Activated naive CD8-positive, alpha-beta T cell treated with anti-CD3 and anti-CD28 coated beads, Interleukin-2, amount 10 ng/mL, durations not matched to agents 7 days and 5 days (primary cell): Measurements from ENCODE around the gene OR52D1. TPM values are rescaled to one million over a fixed set of nuclear protein-coding genes. Genes with fewer than 3 reads are reported as not detected.

ENCODE experiments used
- ATAC-seq: fragments of 150-1000 bp; cut with Tn5 transposase; one replicate; pipeline ENCODE4 v1.10.0; 2021; ENCODE audit warnings: low read depth, moderate library complexity
- POLR2A ChIA-PET: fragments of 350-600 bp; sonication (Branson Sonifier 250); formaldehyde crosslinking; loops from one replicate; lab custom pipeline; 2021; ENCODE audit warnings: antibody characterized with exemption; lab: Charles Lee
- DNase-seq: peaks from one replicate; pipeline ENCODE4 v3.0.0; 2021
- H3K27ac Mint-ChIP-seq: one replicate; pipeline ENCODE4 v1.8.0; 2022; ENCODE audit warnings: mild to moderate bottlenecking, mixed read lengths
- H3K27me3 Mint-ChIP-seq: one replicate; pipeline ENCODE4 v1.8.0; 2022; ENCODE audit warnings: mild to moderate bottlenecking, moderate library complexity, mixed read lengths
- H3K36me3 Mint-ChIP-seq: one replicate; pipeline ENCODE4 v1.8.0; 2021; ENCODE audit warnings: mild to moderate bottlenecking, mixed read lengths
- H3K4me1 Mint-ChIP-seq: one replicate; pipeline ENCODE4 v1.8.0; 2021; ENCODE audit warnings: mixed read lengths
- H3K4me3 Mint-ChIP-seq: one replicate; pipeline ENCODE4 v1.8.0; 2022; ENCODE audit warnings: mild to moderate bottlenecking, moderate library complexity, mixed read lengths
- H3K9me3 Mint-ChIP-seq: one replicate; pipeline ENCODE4 v1.8.0; 2021; ENCODE audit warnings: mixed read lengths
- total RNA-seq, 2 experiments: library from RNA; stranded (reverse); gene quantifications; one replicate each; pipeline ENCODE4 v1.2.3, GENCODE V29; 2021

The OR52D1 gene
- total RNA-seq, 2 experiments from 2014 or later: not detected

DNA sequence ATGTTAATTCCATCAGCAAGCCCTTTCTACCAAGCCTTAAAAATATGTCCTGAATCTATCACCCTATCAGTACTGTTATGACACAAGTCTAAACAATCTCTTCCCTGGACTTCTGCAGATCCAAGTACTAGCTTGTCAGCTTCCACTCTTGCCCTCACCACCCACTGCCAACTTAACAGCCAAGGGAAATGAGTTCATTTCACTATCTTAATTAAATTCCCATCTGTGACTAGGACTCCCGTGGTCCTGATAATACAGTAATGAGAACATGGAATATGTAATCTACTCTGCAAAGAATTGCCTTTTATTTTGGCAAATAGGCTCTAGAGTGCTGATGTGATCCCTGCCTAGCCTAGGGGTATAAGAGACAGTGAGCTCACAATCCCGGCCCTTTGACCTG, 11.2 kb downstream of the OR52D1 start:
- no peak for ATAC-seq
- H3K9me3 Mint-ChIP-seq: no peaks in the 10 kb centered on the region
- peaks cover 5% of the 10 kb centered on the region for H3K27me3 Mint-ChIP-seq
- DNase-seq: no peak
- H3K4me1 Mint-ChIP-seq: no peaks in the 10 kb centered on the region
- no peaks in the 10 kb centered on the region for H3K36me3 Mint-ChIP-seq
- H3K27ac Mint-ChIP-seq: no peak overlapping the region
- POLR2A ChIA-PET: no interaction called here
- no peak overlapping the region for H3K4me3 Mint-ChIP-seq

- H3K27ac Mint-ChIP-seq: no peak overlapping the region
- no peak overlapping the region for H3K4me3 Mint-ChIP-seq
- no peaks in the 10 kb centered on the region for H3K36me3 Mint-ChIP-seq
- no peak for ATAC-seq
- H3K27me3 Mint-ChIP-seq: peaks cover 5% of the 10 kb centered on the region
- no peaks in the 10 kb centered on the region for H3K4me1 Mint-ChIP-seq
- no peaks in the 10 kb centered on the region for H3K9me3 Mint-ChIP-seq
- POLR2A ChIA-PET: no interaction called here
- no peak for DNase-seq
Measured at GRCh38 chr11:5500393-5500801, 11.9 kb downstream of the OR52D1 start.

DNA sequence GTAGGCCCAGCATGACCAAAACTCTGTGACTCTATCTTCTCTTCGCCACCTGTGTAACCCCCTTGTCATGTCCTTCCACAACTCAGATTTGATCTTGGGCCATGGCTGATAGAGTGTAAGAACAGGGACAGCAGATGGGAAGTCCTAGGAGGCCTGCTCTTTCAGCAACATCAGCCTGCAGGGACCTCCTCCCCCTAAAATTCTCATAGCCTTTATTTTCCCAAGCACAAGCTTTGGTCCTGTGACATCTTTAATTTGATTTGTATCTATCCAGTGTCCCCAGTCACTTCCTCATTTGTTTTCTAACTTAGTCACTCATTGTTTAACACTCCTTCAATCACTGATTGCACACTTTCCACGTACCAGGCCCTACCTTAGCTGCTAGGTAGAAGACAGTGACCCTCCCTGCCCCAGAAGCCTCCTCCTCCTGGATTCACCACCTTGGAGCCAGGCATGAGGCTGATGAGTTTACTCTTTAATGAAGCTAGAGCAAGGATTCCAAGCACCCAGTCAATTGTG, 16.0 kb downstream of the OR52D1 start:
- Mint-ChIP-seq H3K4me3 (no peak overlapping the region), H3K36me3 (no peaks in the 10 kb centered on the region), H3K27me3 (peaks cover 4% of the 10 kb centered on the region), H3K9me3 (no peaks in the 10 kb centered on the region), H3K27ac (no peak overlapping the region), H3K4me1 (no peaks in the 10 kb centered on the region)
- no peak for ATAC-seq
- no peak for DNase-seq
- POLR2A ChIA-PET: no interaction called here

- H3K27me3 Mint-ChIP-seq: peaks cover 4% of the 10 kb centered on the region
- no peak overlapping the region for H3K4me3 Mint-ChIP-seq
- POLR2A ChIA-PET: no interaction called here
Measured at GRCh38 chr11:5505363-5506048, 17.0 kb downstream of the OR52D1 start.

GRCh38 chr11:5507177-5507932, 18.9 kb downstream of the OR52D1 start:
- Mint-ChIP-seq H3K4me3 (no peak overlapping the region), H3K27ac (no peak overlapping the region), H3K27me3 (peaks cover 1% of the 10 kb centered on the region), H3K4me1 (no peaks in the 10 kb centered on the region), H3K36me3 (no peaks in the 10 kb centered on the region), H3K9me3 (no peaks in the 10 kb centered on the region)
- ATAC-seq (no peak), DNase-seq (no peak)
- POLR2A ChIA-PET: no interaction called here

More at GRCh38 chr11:5505363-5506048, 17.0 kb downstream of the OR52D1 start:
- no peaks in the 10 kb centered on the region for H3K36me3 Mint-ChIP-seq
- no peak for ATAC-seq
- DNase-seq: no peak
- H3K9me3 Mint-ChIP-seq: no peaks in the 10 kb centered on the region
- no peak overlapping the region for H3K27ac Mint-ChIP-seq
- no peaks in the 10 kb centered on the region for H3K4me1 Mint-ChIP-seq

DNA sequence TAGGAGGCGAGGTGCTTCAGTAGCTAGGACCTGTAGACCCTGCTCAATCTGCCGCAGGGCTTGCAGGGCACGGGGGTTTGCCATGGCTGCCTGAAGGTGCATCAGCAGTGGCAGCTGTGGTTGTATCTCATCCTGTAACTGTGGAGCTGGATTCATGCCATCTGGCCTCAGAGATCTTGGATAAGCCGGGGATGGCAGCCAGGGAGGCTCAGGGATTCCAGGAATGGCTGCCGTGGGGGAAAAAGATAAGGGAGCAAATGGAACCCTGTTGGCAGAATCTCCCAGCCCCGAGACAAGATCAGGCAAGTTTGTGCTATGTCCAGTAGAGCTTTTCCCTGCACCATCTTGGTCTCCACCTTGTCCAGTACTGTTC, 19.4 kb downstream of the OR52D1 start:
- Mint-ChIP-seq H3K9me3 (no peaks in the 10 kb centered on the region), H3K4me3 (no peak overlapping the region), H3K27me3 (no peaks in the 10 kb centered on the region), H3K4me1 (no peaks in the 10 kb centered on the region), H3K27ac (no peak overlapping the region), H3K36me3 (no peaks in the 10 kb centered on the region)
- ATAC-seq (no peak), DNase-seq (no peak)
- POLR2A ChIA-PET: no interaction called here

- POLR2A ChIA-PET: no interaction called here
- Mint-ChIP-seq H3K4me1 (no peaks in the 10 kb centered on the region), H3K27ac (no peak overlapping the region), H3K9me3 (no peaks in the 10 kb centered on the region), H3K4me3 (no peak overlapping the region), H3K36me3 (no peaks in the 10 kb centered on the region), H3K27me3 (no peaks in the 10 kb centered on the region)
- no peak for ATAC-seq
- DNase-seq: no peak
Measured at GRCh38 chr11:5508605-5509004, 20.1 kb downstream of the OR52D1 start.

- no peak within 1 kb of the TSS for H3K27ac Mint-ChIP-seq
- ATAC-seq: no peak
- H3K4me1 Mint-ChIP-seq: no peaks in the 10 kb centered on the region
- POLR2A ChIA-PET: no interaction called here
- no peak within 1 kb of the TSS for H3K4me3 Mint-ChIP-seq
- H3K27me3 Mint-ChIP-seq: no peaks in the 10 kb centered on the region
- DNase-seq: no peak
- no peaks in the 10 kb centered on the region for H3K36me3 Mint-ChIP-seq
- H3K9me3 Mint-ChIP-seq: no peaks in the 10 kb centered on the region
Measured at GRCh38 chr11:5509803-5510202, 21.3 kb downstream of the OR52D1 start, which contains the start of gene UBQLN3. UBQLN3 (minus strand) TSS chr11:5509957; CDS start chr11:5509558, 399 bp downstream.

GRCh38 chr11:5514841-5515240, 26.4 kb downstream of the OR52D1 start:
- Mint-ChIP-seq H3K4me3 (no peak overlapping the region), H3K4me1 (no peaks in the 10 kb centered on the region), H3K36me3 (no peaks in the 10 kb centered on the region), H3K27me3 (no peaks in the 10 kb centered on the region), H3K27ac (no peak overlapping the region), H3K9me3 (no peaks in the 10 kb centered on the region)
- no peak for DNase-seq
- ATAC-seq: no peak
- POLR2A ChIA-PET: no interaction called here

DNA sequence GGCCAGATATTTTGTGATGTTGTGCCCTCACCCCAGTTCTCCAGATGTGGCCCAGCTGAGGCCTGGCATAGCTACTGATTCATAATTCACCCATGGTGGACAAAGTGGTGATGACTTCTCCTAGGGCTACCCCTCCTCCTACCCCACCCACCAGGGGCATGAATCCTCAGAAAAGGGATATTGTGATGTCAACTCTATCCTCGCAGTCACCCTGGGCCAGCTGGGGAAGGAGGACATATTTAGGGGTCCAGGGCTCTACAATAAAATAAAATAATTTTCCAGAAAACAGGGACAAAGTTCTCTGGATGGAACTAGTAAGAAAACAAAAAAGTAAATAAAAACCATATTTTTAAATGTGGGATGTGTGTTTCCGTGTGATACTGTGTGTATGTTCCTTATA, 28.1 kb downstream of the OR52D1 start, which contains the start of gene UBQLNL:
TSS of gene UBQLNL (minus strand) at position 101 of the 400 bp plus-strand sequence. CDS start 258 bp downstream, outside the sequence.
- Mint-ChIP-seq H3K36me3 (no peaks in the 10 kb centered on the region), H3K4me1 (no peaks in the 10 kb centered on the region)

GRCh38 chr11:5521540-5521939, 33.1 kb downstream of the OR52D1 start:
- DNase-seq (no peak), ATAC-seq (no peak)
- no peak overlapping the region for H3K27ac Mint-ChIP-seq
- no peaks in the 10 kb centered on the region for H3K36me3 Mint-ChIP-seq
- no peaks in the 10 kb centered on the region for H3K9me3 Mint-ChIP-seq
- H3K4me3 Mint-ChIP-seq: no peak overlapping the region
- no peaks in the 10 kb centered on the region for H3K4me1 Mint-ChIP-seq
- H3K27me3 Mint-ChIP-seq: no peaks in the 10 kb centered on the region
- POLR2A ChIA-PET: no interaction called here

More for the DNA sequence above, 28.1 kb downstream of the OR52D1 start, which contains the start of gene UBQLNL:
- DNase-seq (no peak), ATAC-seq (no peak)
- POLR2A ChIA-PET: no interaction called here
- H3K9me3 Mint-ChIP-seq: no peaks in the 10 kb centered on the region
- no peak within 1 kb of the TSS for H3K27ac Mint-ChIP-seq
- no peaks in the 10 kb centered on the region for H3K27me3 Mint-ChIP-seq
- H3K4me3 Mint-ChIP-seq: no peak within 1 kb of the TSS

DNA sequence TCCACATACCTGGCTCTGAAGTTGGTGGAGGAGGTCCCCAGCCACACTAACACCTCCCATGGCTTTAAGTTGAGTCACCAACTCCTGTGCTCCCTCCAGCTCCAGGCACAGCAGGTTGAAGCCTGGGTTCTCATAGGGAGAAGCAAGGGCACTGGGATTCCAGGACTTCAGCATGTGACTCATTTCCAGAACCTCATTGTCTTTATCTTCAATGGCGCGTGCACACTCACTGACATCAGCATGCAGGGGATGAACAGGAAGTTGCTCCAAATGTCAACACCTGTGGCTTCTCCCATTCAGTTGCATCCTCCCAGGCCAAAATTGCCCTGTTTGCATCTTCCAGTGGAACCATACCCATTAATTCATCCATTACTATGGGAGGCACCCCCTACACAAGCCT, 33.8 kb downstream of the OR52D1 start:
- H3K4me3 Mint-ChIP-seq: no peak overlapping the region
- ATAC-seq: no peak
- H3K27me3 Mint-ChIP-seq: no peaks in the 10 kb centered on the region
- POLR2A ChIA-PET: no interaction called here
- H3K27ac Mint-ChIP-seq: no peak overlapping the region
- no peak for DNase-seq
- H3K9me3 Mint-ChIP-seq: no peaks in the 10 kb centered on the region
- no peaks in the 10 kb centered on the region for H3K4me1 Mint-ChIP-seq
- no peaks in the 10 kb centered on the region for H3K36me3 Mint-ChIP-seq

- H3K4me3 Mint-ChIP-seq: no peak overlapping the region
- no peaks in the 10 kb centered on the region for H3K36me3 Mint-ChIP-seq
- no peak overlapping the region for H3K27ac Mint-ChIP-seq
- POLR2A ChIA-PET: no interaction called here
- H3K9me3 Mint-ChIP-seq: no peaks in the 10 kb centered on the region
- ATAC-seq: no peak
- no peaks in the 10 kb centered on the region for H3K4me1 Mint-ChIP-seq
- no peaks in the 10 kb centered on the region for H3K27me3 Mint-ChIP-seq
- DNase-seq: no peak
Measured at GRCh38 chr11:5524756-5525155, 36.3 kb downstream of the OR52D1 start.

DNA sequence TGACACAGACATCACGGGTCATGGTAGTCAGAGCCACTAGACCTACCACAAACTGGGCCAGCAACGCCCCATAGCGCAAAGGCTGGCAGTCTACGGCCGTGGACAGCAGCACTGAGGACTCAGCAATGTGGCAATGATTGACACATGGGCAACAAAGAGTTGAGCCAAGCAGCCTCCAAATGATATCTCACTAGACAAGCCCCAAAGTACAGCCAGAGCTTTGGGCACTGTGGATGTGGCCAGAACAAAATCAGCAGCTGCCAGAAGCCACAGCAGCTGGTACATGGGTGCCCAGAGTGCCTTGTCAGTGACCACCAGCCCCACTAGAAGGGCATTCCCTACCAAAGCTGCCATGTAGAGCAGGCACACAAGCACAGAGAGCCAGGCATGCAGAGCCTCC, 39.2 kb downstream of the OR52D1 start:
- Mint-ChIP-seq H3K9me3 (no peaks in the 10 kb centered on the region), H3K4me1 (no peaks in the 10 kb centered on the region), H3K27ac (no peak overlapping the region), H3K27me3 (no peaks in the 10 kb centered on the region), H3K4me3 (no peak overlapping the region), H3K36me3 (no peaks in the 10 kb centered on the region)
- DNase-seq: no peak
- POLR2A ChIA-PET: no interaction called here
- no peak for ATAC-seq
